Hepatocyte (in vitro differentiated cells): ENCODE measurements around the gene RPS15.
"Not testable (repeated sequence)": the region's sequence is repeated elsewhere in the genome, so short reads cannot be mapped to it uniquely, and the experiment has no call there.

Source experiments
- CTCF ChIP-seq: fragments of 200-600 bp; sonication (generic); IDR thresholded peaks from 2 replicates; pipeline ENCODE4 v1.5.1; 2016; ENCODE audit warnings: antibody characterized with exemption, mild to moderate bottlenecking; ENCODE audit not compliant: poor library complexity
- EZH2 ChIP-seq: fragments of 200-600 bp; sonication (generic); IDR thresholded peaks from 2 replicates; pipeline ENCODE4 v1.6.1; 2016; ENCODE audit warnings: antibody characterized with exemption, mild to moderate bottlenecking, borderline replicate concordance

- not testable (repeated sequence) for TF ChIP-seq CTCF, EZH2
Observed at GRCh38 chr19:1439525-1440417, 1.6 kb downstream of the RPS15 start.
